Activated CD4-positive, alpha-beta memory T cell treated with anti-CD3 and anti-CD28 coated beads for 36 hours (primary cell): ENCODE results near the gene PRSS3. TPM values are rescaled to one million over a fixed set of nuclear protein-coding genes. Genes with fewer than 3 reads are reported as not detected.
"Not testable (repeated sequence)": the region's sequence is repeated elsewhere in the genome, so short reads cannot be mapped to it uniquely, and the experiment has no call there.

Experiments used
- CTCF ChIA-PET: fragments of 350-600 bp; sonication (Branson Sonifier 250); formaldehyde crosslinking; loops from one replicate; lab custom pipeline; 2021; ENCODE audit warnings: antibody characterized with exemption, inconsistent platforms; lab: Charles Lee
- POLR2A ChIA-PET: fragments of 350-600 bp; sonication (Branson Sonifier 250); formaldehyde crosslinking; loops from one replicate; lab custom pipeline; 2021; ENCODE audit warnings: antibody characterized with exemption; lab: Charles Lee
- DNase-seq: peaks from one replicate; pipeline ENCODE4 v3.0.0-alpha.2; 2020
- H3K27ac Mint-ChIP-seq: one replicate; pipeline ENCODE4 v1.8.0; 2021; ENCODE audit warnings: mixed read lengths
- H3K27me3 Mint-ChIP-seq: one replicate; pipeline ENCODE4 v1.8.0; 2021; ENCODE audit warnings: mixed read lengths
- H3K36me3 Mint-ChIP-seq: one replicate; pipeline ENCODE4 v1.8.0; 2021; ENCODE audit warnings: mixed read lengths
- H3K4me1 Mint-ChIP-seq: one replicate; pipeline ENCODE4 v1.8.0; 2021; ENCODE audit warnings: low read depth, mixed read lengths
- H3K4me3 Mint-ChIP-seq: one replicate; pipeline ENCODE4 v1.8.0; 2021; ENCODE audit warnings: mild to moderate bottlenecking, mixed read lengths
- H3K9me3 Mint-ChIP-seq: one replicate; pipeline ENCODE4 v1.8.0; 2021; ENCODE audit warnings: mixed read lengths
- intact Hi-C: fragments of 100-400 bp; cut with micrococcal nuclease; formaldehyde crosslinking; loops from one replicate; pipeline ENCODE4 v1.15.1; 2023
- total RNA-seq, 2 experiments: library from RNA; stranded (reverse); gene quantifications; one replicate each; pipeline ENCODE4 v1.2.3, GENCODE V29; 2021

The PRSS3 gene
- total RNA-seq, 2 experiments from 2014 or later: not detected

GRCh38 chr9:33789429-33789828 is 5.9 kb upstream of the PRSS3 start:
- peaks cover 13% of the 10 kb centered on the region for H3K27me3 Mint-ChIP-seq
- CTCF ChIA-PET: interaction anchor here (1.0 kb wide), 1 partner anchor 11 kb away, joined by 3 read pairs; no protein-coding TSS in a partner anchor
- H3K36me3 Mint-ChIP-seq, H3K4me1 Mint-ChIP-seq, H3K27ac Mint-ChIP-seq, POLR2A ChIA-PET, H3K9me3 Mint-ChIP-seq, H3K4me3 Mint-ChIP-seq, intact Hi-C loops, DNase-seq: not testable (repeated sequence)

DNA sequence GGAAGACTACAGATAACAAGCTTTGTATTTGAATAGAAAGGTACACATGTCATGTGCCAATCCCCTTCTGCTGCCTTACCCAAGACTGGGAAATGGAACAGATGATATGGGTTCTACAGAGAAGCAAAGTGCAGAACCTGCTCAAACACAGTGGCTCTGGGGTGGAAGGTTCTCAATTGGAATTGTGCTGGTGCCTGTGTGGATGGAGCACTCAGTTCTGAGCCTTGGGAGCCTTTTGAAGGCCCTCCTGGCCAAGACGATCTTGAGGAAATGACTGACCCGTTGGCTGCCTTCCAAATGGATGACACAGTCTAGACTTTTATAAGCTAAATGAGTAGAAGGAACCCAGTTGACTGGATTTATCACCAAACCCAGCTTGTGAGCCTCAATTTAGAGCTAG is 4.2 kb upstream of the PRSS3 start:
- Mint-ChIP-seq H3K4me1 (no peaks in the 10 kb centered on the region), H3K4me3 (no peak overlapping the region), H3K9me3 (no peaks in the 10 kb centered on the region), H3K36me3 (no peaks in the 10 kb centered on the region), H3K27me3 (peaks cover 10% of the 10 kb centered on the region), H3K27ac (no peak overlapping the region)
- CTCF ChIA-PET: interaction anchor here (1.3 kb wide), 1 partner anchor 13 kb away, joined by 3 read pairs; no protein-coding TSS in a partner anchor
- POLR2A ChIA-PET: no interaction called here
- intact Hi-C loops: no loop called here
- DNase-seq: peak; percentile 25

- H3K4me3 Mint-ChIP-seq, H3K4me1 Mint-ChIP-seq, H3K36me3 Mint-ChIP-seq, H3K27ac Mint-ChIP-seq, H3K9me3 Mint-ChIP-seq, DNase-seq, intact Hi-C loops, POLR2A ChIA-PET: not testable (repeated sequence)
- CTCF ChIA-PET: interaction anchor here (1.8 kb wide), 1 partner anchor 15 kb away, joined by 5 read pairs; no protein-coding TSS in a partner anchor
- H3K27me3 Mint-ChIP-seq: peaks cover 19% of the 10 kb centered on the region
These were observed 1.9 kb upstream of the PRSS3 start for GRCh38 chr9:33793496-33793895.

GRCh38 chr9:33794560-33794959 is 801 bp upstream of the PRSS3 start:
- Mint-ChIP-seq H3K4me3 (no peak overlapping the region), H3K27me3 (peaks cover 19% of the 10 kb centered on the region), H3K9me3 (no peaks in the 10 kb centered on the region), H3K36me3 (no peaks in the 10 kb centered on the region), H3K27ac (no peak overlapping the region), H3K4me1 (no peaks in the 10 kb centered on the region)
- intact Hi-C loops: no loop called here
- peak; percentile 54 for DNase-seq
- CTCF ChIA-PET: interaction anchor here (1.8 kb wide), 1 partner anchor 16 kb away, joined by 5 read pairs; no protein-coding TSS in a partner anchor
- POLR2A ChIA-PET: no interaction called here

- Mint-ChIP-seq H3K27me3 (peaks cover 19% of the 10 kb centered on the region), H3K4me3 (no peak overlapping the region), H3K27ac (no peak overlapping the region), H3K4me1 (no peaks in the 10 kb centered on the region), H3K9me3 (no peaks in the 10 kb centered on the region), H3K36me3 (no peaks in the 10 kb centered on the region)
- CTCF ChIA-PET: interaction anchor here (1.2 kb wide), 1 partner anchor 19 kb away, joined by 6 read pairs; no protein-coding TSS in a partner anchor
- no peak for DNase-seq
- intact Hi-C loops: no loop called here
- POLR2A ChIA-PET: no interaction called here
These were observed 458 bp downstream of the PRSS3 start for GRCh38 chr9:33795819-33796218.

- POLR2A ChIA-PET, H3K36me3 Mint-ChIP-seq, H3K4me1 Mint-ChIP-seq, H3K27ac Mint-ChIP-seq, DNase-seq, intact Hi-C loops, H3K9me3 Mint-ChIP-seq, H3K4me3 Mint-ChIP-seq, CTCF ChIA-PET: not testable (repeated sequence)
- H3K27me3 Mint-ChIP-seq: peaks cover 15% of the 10 kb centered on the region
These were observed 1.3 kb downstream of the PRSS3 start for GRCh38 chr9:33796679-33797078.

GRCh38 chr9:33797837-33798236 is 2.5 kb downstream of the PRSS3 start:
- Mint-ChIP-seq H3K4me3 (no peak overlapping the region), H3K9me3 (no peaks in the 10 kb centered on the region), H3K4me1 (no peaks in the 10 kb centered on the region), H3K36me3 (no peaks in the 10 kb centered on the region), H3K27ac (no peak overlapping the region), H3K27me3 (peaks cover 17% of the 10 kb centered on the region)
- CTCF ChIA-PET: no interaction called here
- intact Hi-C loops: no loop called here
- DNase-seq: no peak
- POLR2A ChIA-PET: no interaction called here

GRCh38 chr9:33798545-33798944 is 3.2 kb downstream of the PRSS3 start:
- no peaks in the 10 kb centered on the region for H3K4me1 Mint-ChIP-seq

DNA sequence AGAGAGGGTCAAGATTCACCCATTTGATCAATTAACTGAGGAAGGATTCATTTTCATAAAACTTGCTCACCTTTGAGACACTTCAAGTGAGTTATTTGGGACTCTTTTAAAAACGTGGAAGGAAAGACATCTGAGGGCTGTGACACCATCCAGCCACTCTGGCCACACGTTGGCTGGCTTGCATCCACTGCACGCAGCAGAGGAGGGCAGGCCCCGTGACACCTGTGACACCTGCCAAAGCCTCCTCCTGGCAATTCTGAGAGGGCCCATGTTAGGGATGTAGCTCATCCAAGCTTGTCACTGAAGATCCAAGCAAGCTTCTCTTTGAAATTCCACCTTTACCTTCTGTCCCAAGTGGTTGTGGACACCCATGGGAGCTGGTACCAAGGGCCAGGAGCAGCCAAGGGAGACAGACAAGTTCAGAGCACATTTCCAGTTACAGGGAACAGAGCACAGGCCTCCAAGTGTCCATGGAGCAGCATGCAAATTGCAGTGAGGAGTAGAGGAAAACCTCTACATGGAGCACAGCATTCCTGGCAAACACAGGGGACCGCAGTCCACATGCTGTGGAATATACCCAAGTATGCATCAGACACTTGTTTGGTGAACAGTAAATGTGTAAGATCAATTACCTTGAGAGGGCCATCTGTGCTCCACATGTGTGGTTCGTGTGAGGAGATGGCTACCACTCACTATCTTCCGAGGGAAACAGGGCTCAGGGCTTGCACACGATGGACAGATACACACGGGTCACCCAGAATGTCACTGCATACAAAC is 4.8 kb downstream of the PRSS3 start:
- Mint-ChIP-seq H3K4me1 (no peaks in the 10 kb centered on the region), H3K27ac (no peak overlapping the region), H3K27me3 (peaks cover 23% of the 10 kb centered on the region), H3K4me3 (no peak overlapping the region), H3K9me3 (no peaks in the 10 kb centered on the region), H3K36me3 (no peaks in the 10 kb centered on the region)
- POLR2A ChIA-PET: no interaction called here
- intact Hi-C loops: no loop called here
- no peak for DNase-seq
- CTCF ChIA-PET: interaction anchor here (1.0 to 1.4 kb wide), 2 partner anchors 14 to 93 kb away, joined by 4 to 5 read pairs; no protein-coding TSS in a partner anchor

More at GRCh38 chr9:33798545-33798944, 3.2 kb downstream of the PRSS3 start:
- no peak overlapping the region for H3K27ac Mint-ChIP-seq
- peaks cover 22% of the 10 kb centered on the region for H3K27me3 Mint-ChIP-seq
- intact Hi-C loops: no loop called here
- ChIA-PET CTCF (interaction anchor here (1.4 kb wide), 1 partner anchor 16 kb away, joined by 5 read pairs; no protein-coding TSS in a partner anchor), POLR2A (no interaction called here)
- no peak overlapping the region for H3K4me3 Mint-ChIP-seq
- no peaks in the 10 kb centered on the region for H3K9me3 Mint-ChIP-seq
- no peaks in the 10 kb centered on the region for H3K36me3 Mint-ChIP-seq
- DNase-seq: no peak

GRCh38 chr9:33800886-33801285 is 5.5 kb downstream of the PRSS3 start:
- Mint-ChIP-seq H3K27ac (no peak overlapping the region), H3K4me3 (no peak overlapping the region), H3K4me1 (no peaks in the 10 kb centered on the region), H3K9me3 (no peaks in the 10 kb centered on the region), H3K36me3 (no peaks in the 10 kb centered on the region), H3K27me3 (peaks cover 23% of the 10 kb centered on the region)
- intact Hi-C loops: no loop called here
- CTCF ChIA-PET: interaction anchor here (1.0 kb wide), 1 partner anchor 93 kb away, joined by 4 read pairs; no protein-coding TSS in a partner anchor
- no peak for DNase-seq
- POLR2A ChIA-PET: no interaction called here

GRCh38 chr9:33801943-33802500 is 6.7 kb downstream of the PRSS3 start:
- POLR2A ChIA-PET, DNase-seq, H3K4me3 Mint-ChIP-seq, H3K9me3 Mint-ChIP-seq, H3K4me1 Mint-ChIP-seq, H3K36me3 Mint-ChIP-seq, intact Hi-C loops, H3K27ac Mint-ChIP-seq, CTCF ChIA-PET: not testable (repeated sequence)
- peaks cover 23% of the 10 kb centered on the region for H3K27me3 Mint-ChIP-seq

- H3K4me1 Mint-ChIP-seq, POLR2A ChIA-PET, intact Hi-C loops, DNase-seq, H3K27ac Mint-ChIP-seq, H3K4me3 Mint-ChIP-seq, H3K36me3 Mint-ChIP-seq, H3K9me3 Mint-ChIP-seq: not testable (repeated sequence)
- peaks cover 11% of the 10 kb centered on the region for H3K27me3 Mint-ChIP-seq
- CTCF ChIA-PET: interaction anchor here (0.7 kb wide), 1 partner anchor 10 kb away, joined by 3 read pairs; no protein-coding TSS in a partner anchor
These were observed 8.8 kb downstream of the PRSS3 start for GRCh38 chr9:33804196-33804595.
